HCT116 (cell line): Measurements from ENCODE around the gene CLIP2. TPM values are rescaled to one million over a fixed set of nuclear protein-coding genes. Genes with fewer than 3 reads are reported as not detected.

Source experiments
- ATAC-seq: fragments of 200-7000 bp; cut with Tn5 transposase; 2 replicates; pipeline ENCODE4 v1.9.1; 2020; ENCODE audit warnings: mild to moderate bottlenecking, moderate library complexity
- BruUV-seq: library from RNA; stranded (reverse); fragments of 400-500 nt; replicated peaks from 2 replicates; lab custom pipeline; 2021; lab: Mats Ljungman, UMichigan
- CTCF ChIA-PET: fragments of 300-600 bp; sonication (Branson Sonifier 250); formaldehyde crosslinking; loops from one replicate; lab custom pipeline; 2021; ENCODE audit warnings: antibody characterized with exemption; lab: Charles Lee
- POLR2A ChIA-PET: fragments of 300-600, 350-600 bp; sonication (Branson Sonifier 250); formaldehyde crosslinking; loops from one replicate; lab custom pipeline; 2021; ENCODE audit warnings: antibody characterized with exemption; lab: Charles Lee
- RAD21 ChIA-PET, 2 experiments: fragments of 300-600 bp; sonication (Branson Sonifier 250); formaldehyde crosslinking; loops; one replicate each; lab custom pipeline; 2023; ENCODE audit warnings: low total read pairs in 2 of 2; ENCODE audit not compliant: uncharacterized antibody in 2 of 2, unreplicated experiment in 2 of 2, low non-redundant PET in 1 of 2; lab: Charles Lee
- DNase-seq: peaks from one replicate; pipeline ENCODE4 v3.0.0-alpha.2; 2010; ENCODE audit warnings: low read depth, low spot score
- H2AFZ ChIP-seq: fragments of 200-600 bp; shearing (Covaris generic), sonication (generic); 2 replicates; pipeline ENCODE4 v1.6.1; 2017; ENCODE audit warnings: low read depth, mixed run types, mixed read lengths, antibody characterized with exemption, low read length; ENCODE audit not compliant: poor library complexity, severe bottlenecking
- H3K27ac ChIP-seq: 2 replicates; pipeline ENCODE4 v1.5.1; 2012; ENCODE audit warnings: low read depth, low read length
- H3K27me3 ChIP-seq: fragments of 200-600 bp; sonication (generic); 2 replicates; pipeline ENCODE4 v1.6.1; 2016; ENCODE audit warnings: mixed run types, low read length, mixed read lengths; ENCODE audit not compliant: insufficient read depth
- H3K36me3 ChIP-seq, 2 experiments: fragments of 200-500 bp in 1 of 2; fragments of 200-600 bp in 1 of 2; sonication (Bioruptor generic) in 1 of 2; sonication (generic) in 1 of 2; 2 replicates each; pipeline versions ENCODE4 v1.5.1 to v1.6.1; 2014 to 2016; ENCODE audit warnings: low read length in 2 of 2, inconsistent platforms in 1 of 2, mixed read lengths in 1 of 2, mixed run types in 1 of 2; ENCODE audit not compliant: insufficient read depth in 2 of 2, control insufficient read depth in 1 of 2
- H3K4me1 ChIP-seq, 2 experiments: fragments of 200-600 bp in 1 of 2; sonication (generic) in 1 of 2; 2 replicates each; pipeline versions ENCODE4 v1.5.1 to v1.6.1; 2012 to 2017; ENCODE audit warnings: low read length in 2 of 2, inconsistent platforms in 1 of 2, mild to moderate bottlenecking in 1 of 2, mixed read lengths in 1 of 2, mixed run types in 1 of 2, moderate library complexity in 1 of 2; ENCODE audit not compliant: insufficient read depth in 2 of 2, control insufficient read depth in 1 of 2
- H3K4me2 ChIP-seq: fragments of 200-600 bp; sonication (generic); 2 replicates; pipeline ENCODE4 v1.6.1; 2017; ENCODE audit warnings: mixed run types, low read length, mixed read lengths
- H3K4me3 ChIP-seq, 2 experiments: fragments of 200-600 bp in 1 of 2; sonication (generic) in 1 of 2; replicated peaks in 1 of 2; 2 replicates each; pipeline ENCODE4 v1.5.1; 2011 to 2016; ENCODE audit warnings: low read length in 2 of 2, control low read depth in 1 of 2, low read depth in 1 of 2, mild to moderate bottlenecking in 1 of 2, mixed read lengths in 1 of 2, mixed run types in 1 of 2
- H3K79me2 ChIP-seq: fragments of 200-600 bp; sonication (generic); 2 replicates; pipeline ENCODE4 v1.6.1; 2017; ENCODE audit warnings: mild to moderate bottlenecking, mixed run types, low read length, moderate library complexity, mixed read lengths; ENCODE audit not compliant: insufficient read depth
- H3K9ac ChIP-seq: fragments of 200-600 bp; sonication (generic); 2 replicates; pipeline ENCODE4 v1.6.1; 2016; ENCODE audit warnings: low read length, mixed read lengths
- H3K9me2 ChIP-seq: fragments of 200-600 bp; sonication (generic), shearing (Covaris generic); 2 replicates; pipeline ENCODE4 v1.6.1; 2017; ENCODE audit warnings: mixed run types, mild to moderate bottlenecking, moderate library complexity; ENCODE audit not compliant: insufficient read depth
- H3K9me3 ChIP-seq, 2 experiments: fragments of 200-500 bp in 1 of 2; fragments of 200-600 bp in 1 of 2; sonication (Bioruptor generic) in 1 of 2; sonication (generic) in 1 of 2; 2 replicates each; pipeline ENCODE4 v1.6.1; 2014 to 2017; ENCODE audit warnings: low read length in 2 of 2, mixed read lengths in 2 of 2, inconsistent platforms in 1 of 2, low read depth in 1 of 2, mild to moderate bottlenecking in 1 of 2, mixed run types in 1 of 2, moderate library complexity in 1 of 2; ENCODE audit not compliant: control insufficient read depth in 1 of 2, insufficient read depth in 1 of 2
- H4K20me1 ChIP-seq: fragments of 200-600 bp; sonication (generic), shearing (Covaris generic); 2 replicates; pipeline ENCODE4 v1.6.1; 2017; ENCODE audit warnings: mixed run types, mild to moderate bottlenecking, moderate library complexity; ENCODE audit not compliant: insufficient read depth
- EZH2 ChIP-seq: fragments of 200-600 bp; sonication (generic); IDR thresholded peaks from 2 replicates; pipeline ENCODE4 v1.6.1; 2017; ENCODE audit warnings: antibody characterized with exemption, mixed run types
- POLR2A ChIP-seq: IDR thresholded peaks from 2 replicates; pipeline ENCODE4 v1.7.0; 2011; ENCODE audit warnings: borderline replicate concordance; ENCODE audit not compliant: insufficient read depth, insufficient read length; ENCODE audit errors: extremely low read depth
- SIN3A ChIP-seq: IDR thresholded peaks from 2 replicates; pipeline ENCODE4 v1.6.1; 2012; ENCODE audit warnings: low read depth
- SRF ChIP-seq: IDR thresholded peaks from 2 replicates; pipeline ENCODE4 v1.6.1; 2012; ENCODE audit warnings: low read depth
- YY1 ChIP-seq: IDR thresholded peaks from 2 replicates; pipeline ENCODE4 v1.6.1; 2011; ENCODE audit warnings: low read length, low read depth, moderate library complexity, mild to moderate bottlenecking; ENCODE audit not compliant: insufficient replicate concordance; ENCODE audit errors: extremely low read depth
- ZNF274 ChIP-seq: fragments of 200-500 bp; sonication (Bioruptor generic); IDR thresholded peaks from 2 replicates; pipeline ENCODE4 v1.6.1; 2014; ENCODE audit warnings: mild to moderate bottlenecking, low read depth, low read length, inconsistent platforms
- intact Hi-C: fragments of 100-400 bp; cut with micrococcal nuclease; formaldehyde crosslinking; loops from 2 replicates; pipeline ENCODE4 v1.10.0; 2022
- total RNA-seq: library from RNA; stranded (reverse); gene quantifications from one replicate; pipeline ENCODE4 v1.2.1, GENCODE V29; 2021; ENCODE audit not compliant: unreplicated experiment
- TF ChIP-seq, protein P1 (sequence below): IDR thresholded peaks from 2 replicates; pipeline ENCODE4 v1.6.1; 2011; ENCODE audit warnings: mild to moderate bottlenecking, low read length, moderate library complexity; ENCODE audit not compliant: insufficient replicate concordance; ENCODE audit errors: extremely low read depth
- TF ChIP-seq, protein P2 (sequence below): IDR thresholded peaks from 2 replicates; pipeline ENCODE4 v1.6.1; 2012

CLIP2 gene
- total RNA-seq, 1 experiment from 2014 or later: 40.1 TPM

DNA sequence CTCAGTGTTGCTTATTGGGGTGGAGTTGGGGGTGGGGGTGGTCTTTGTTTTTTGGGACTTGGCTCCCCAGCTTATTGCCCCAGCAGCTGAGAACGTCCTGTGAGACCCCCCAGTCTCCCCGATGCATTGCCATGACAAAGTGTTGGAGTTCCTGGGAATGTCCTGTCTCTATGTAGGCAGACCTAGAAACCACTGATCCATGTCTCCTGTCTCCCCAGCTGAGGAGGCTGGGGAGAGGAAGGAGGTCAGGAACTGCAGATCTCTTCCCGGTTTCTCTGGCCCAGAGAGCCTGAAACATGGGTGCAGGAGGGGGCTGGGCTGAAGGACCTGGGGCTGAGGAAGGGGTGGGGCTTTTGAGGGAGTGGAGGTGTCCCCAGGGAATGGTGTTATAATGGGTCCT is 84.3 kb downstream of the CLIP2 start:
- no peaks in the 10 kb centered on the region for H3K79me2 ChIP-seq
- no peaks in the 10 kb centered on the region for H3K9me3 ChIP-seq
- POLR2A ChIA-PET: no interaction called here
- ATAC-seq: no peak
- H3K36me3 ChIP-seq: peaks cover 2 to 4% of the 10 kb centered on the region in 2 experiments; a peak in 1 of 4 replicates
- DNase-seq: no peak
- H4K20me1 ChIP-seq: no peaks in the 10 kb centered on the region
- no peak overlapping the region for H3K9ac ChIP-seq
- intact Hi-C loops: no loop called here
- no peaks in the 10 kb centered on the region for H3K27me3 ChIP-seq
- no peaks in the 10 kb centered on the region for H3K9me2 ChIP-seq
- TF ChIP-seq YY1 (no peak), ZNF274 (no peak), SRF (no peak), SIN3A (no peak), EZH2 (no peak), POLR2A (no peak)
- TF ChIP-seq, protein P1, sequence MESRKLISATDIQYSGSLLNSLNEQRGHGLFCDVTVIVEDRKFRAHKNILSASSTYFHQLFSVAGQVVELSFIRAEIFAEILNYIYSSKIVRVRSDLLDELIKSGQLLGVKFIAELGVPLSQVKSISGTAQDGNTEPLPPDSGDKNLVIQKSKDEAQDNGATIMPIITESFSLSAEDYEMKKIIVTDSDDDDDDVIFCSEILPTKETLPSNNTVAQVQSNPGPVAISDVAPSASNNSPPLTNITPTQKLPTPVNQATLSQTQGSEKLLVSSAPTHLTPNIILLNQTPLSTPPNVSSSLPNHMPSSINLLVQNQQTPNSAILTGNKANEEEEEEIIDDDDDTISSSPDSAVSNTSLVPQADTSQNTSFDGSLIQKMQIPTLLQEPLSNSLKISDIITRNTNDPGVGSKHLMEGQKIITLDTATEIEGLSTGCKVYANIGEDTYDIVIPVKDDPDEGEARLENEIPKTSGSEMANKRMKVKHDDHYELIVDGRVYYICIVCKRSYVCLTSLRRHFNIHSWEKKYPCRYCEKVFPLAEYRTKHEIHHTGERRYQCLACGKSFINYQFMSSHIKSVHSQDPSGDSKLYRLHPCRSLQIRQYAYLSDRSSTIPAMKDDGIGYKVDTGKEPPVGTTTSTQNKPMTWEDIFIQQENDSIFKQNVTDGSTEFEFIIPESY: no peak
- TF ChIP-seq, protein P2, sequence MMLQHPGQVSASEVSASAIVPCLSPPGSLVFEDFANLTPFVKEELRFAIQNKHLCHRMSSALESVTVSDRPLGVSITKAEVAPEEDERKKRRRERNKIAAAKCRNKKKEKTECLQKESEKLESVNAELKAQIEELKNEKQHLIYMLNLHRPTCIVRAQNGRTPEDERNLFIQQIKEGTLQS: no peak
- TF ChIP-seq, all 23 proteins: peak for 0
- Histone ChIP-seq H3K27ac (no peak overlapping the region), H2AFZ (no peak overlapping the region), H3K4me1 (peaks cover 14 to 16% of the 10 kb centered on the region in 2 experiments), H3K4me2 (no peak overlapping the region), H3K4me3 (no peak overlapping the region)
- ChIA-PET CTCF (no interaction called here), RAD21 (no interaction called here)
- no TSS peak for BruUV-seq
